NCI-H69 (cell line): ENCODE measurements around the gene AGRP.
A peak's percentile ranks its signal among the peaks of the same experiment; 100 is the strongest.

Experiments used
- DNase-seq: peaks from one replicate; lab custom pipeline; 2025; lab: John Stamatoyannopoulos, UW

The AGRP gene

GRCh38 chr16:67463059-67463458, 20.3 kb downstream of the AGRP start:
- no peak for DNase-seq

- no peak for DNase-seq
Measured at GRCh38 chr16:67462279-67462655, 21.1 kb downstream of the AGRP start.

GRCh38 chr16:67461600-67462278, 21.6 kb downstream of the AGRP start:
- no peak for DNase-seq

- no peak for DNase-seq
Measured at GRCh38 chr16:67460961-67461360, 22.4 kb downstream of the AGRP start.

- no peak for DNase-seq
Measured at GRCh38 chr16:67460168-67460567, 23.2 kb downstream of the AGRP start.

GRCh38 chr16:67459861-67460150, 23.5 kb downstream of the AGRP start:
- DNase-seq = no peak

- peak; percentile 20 for DNase-seq
Measured at GRCh38 chr16:67459066-67459860, 24.1 kb downstream of the AGRP start.

- DNase-seq = no peak
Measured at GRCh38 chr16:67458121-67458641, 25.2 kb downstream of the AGRP start.

GRCh38 chr16:67457611-67458010, 25.7 kb downstream of the AGRP start:
- DNase-seq = no peak

GRCh38 chr16:67456391-67457081, 26.8 kb downstream of the AGRP start:
- DNase-seq = peak; percentile 8

- DNase-seq = no peak
Measured at GRCh38 chr16:67454852-67455251, 28.5 kb downstream of the AGRP start.

GRCh38 chr16:67454104-67454503, 29.2 kb downstream of the AGRP start:
- DNase-seq = no peak

GRCh38 chr16:67451704-67452435, 31.5 kb downstream of the AGRP start:
- no peak for DNase-seq

GRCh38 chr16:67451061-67451703, 32.2 kb downstream of the AGRP start:
- DNase-seq = no peak

- no peak for DNase-seq
Measured at GRCh38 chr16:67449739-67450138, 33.6 kb downstream of the AGRP start.

GRCh38 chr16:67449336-67449735, 34.0 kb downstream of the AGRP start:
- no peak for DNase-seq

GRCh38 chr16:67448580-67448979, 34.8 kb downstream of the AGRP start:
- no peak for DNase-seq

GRCh38 chr16:67447508-67448076, 35.8 kb downstream of the AGRP start:
- peak; percentile 30 for DNase-seq

- no peak for DNase-seq
Measured at GRCh38 chr16:67446968-67447507, 36.3 kb downstream of the AGRP start.

GRCh38 chr16:67445913-67446907, 37.1 kb downstream of the AGRP start:
- no peak for DNase-seq
